HG02885 (cell line): Measurements from ENCODE around the gene SMG6.

Source experiments
- ATAC-seq: cut with Tn5 transposase; IDR thresholded peaks from one replicate; pipeline ENCODE4 v1.9.1; 2021; ENCODE audit warnings: mild to moderate bottlenecking; ENCODE audit not compliant: unreplicated experiment, poor library complexity

SMG6 gene

GRCh38 chr17:2068519-2069051, 235.0 kb downstream of the SMG6 start:
- no peak for ATAC-seq

GRCh38 chr17:2068031-2068518, 235.5 kb downstream of the SMG6 start:
- no peak for ATAC-seq

GRCh38 chr17:2067608-2068024, 236.0 kb downstream of the SMG6 start:
- ATAC-seq: no peak

GRCh38 chr17:2067048-2067561, 236.5 kb downstream of the SMG6 start:
- no peak for ATAC-seq

- no peak for ATAC-seq
Measured at GRCh38 chr17:2065949-2066400, 237.6 kb downstream of the SMG6 start.

- peak; percentile 43 for ATAC-seq
Measured at GRCh38 chr17:2064980-2065785, 238.4 kb downstream of the SMG6 start.

GRCh38 chr17:2064520-2064971, 239.0 kb downstream of the SMG6 start:
- no peak for ATAC-seq

- ATAC-seq: no peak
Measured at GRCh38 chr17:2064147-2064489, 239.5 kb downstream of the SMG6 start.

GRCh38 chr17:2063261-2064146, 240.1 kb downstream of the SMG6 start:
- ATAC-seq: no peak

GRCh38 chr17:2062571-2063183, 240.9 kb downstream of the SMG6 start:
- no peak for ATAC-seq

- ATAC-seq: no peak
Measured at GRCh38 chr17:2061441-2061958, 242.1 kb downstream of the SMG6 start.

GRCh38 chr17:2060681-2061440, 242.7 kb downstream of the SMG6 start:
- ATAC-seq: no peak

- ATAC-seq: no peak
Measured at GRCh38 chr17:2060385-2060658, 243.3 kb downstream of the SMG6 start.

GRCh38 chr17:2059547-2060384, 243.8 kb downstream of the SMG6 start:
- ATAC-seq: no peak

- peak; percentile 29 for ATAC-seq
Measured at GRCh38 chr17:2058586-2059546, 244.7 kb downstream of the SMG6 start.

GRCh38 chr17:2057760-2058585, 245.6 kb downstream of the SMG6 start:
- ATAC-seq: no peak
